H1 (cell line): ENCODE results near the gene MTMR10. TPM values are rescaled to one million over a fixed set of nuclear protein-coding genes. Genes with fewer than 3 reads are reported as not detected.

Source experiments
- CTBP2 ChIP-seq: IDR thresholded peaks from 2 replicates; pipeline ENCODE4 v1.7.0; 2011; ENCODE audit warnings: borderline replicate concordance, mild to moderate bottlenecking, moderate library complexity, mixed read lengths, low read length; ENCODE audit not compliant: insufficient read depth, insufficient read length
- JUN ChIP-seq: IDR thresholded peaks from 2 replicates; pipeline ENCODE4 v1.6.1; 2011; ENCODE audit warnings: low read depth, mild to moderate bottlenecking, improper control_type of control experiment, low read length
- SP2 ChIP-seq: IDR thresholded peaks from 2 replicates; pipeline ENCODE4 v1.6.1; 2012; ENCODE audit warnings: mild to moderate bottlenecking, low read length, inconsistent platforms
- polyA plus RNA-seq, 7 experiments: library from polyadenylated mRNA; depleted of rRNA in 3 of 7; stranded (reverse) in 5 of 7; unstranded in 2 of 7; fragments of >200 nt in 5 of 7; fragments of 200-250 nt in 2 of 7; gene quantifications; 1 replicate in 5 of 7; 2 replicates in 1 of 7; 4 replicates in 1 of 7; pipeline versions ENCODE4 v1.2.1 to v1.2.3, GENCODE V29; 2011 to 2013; ENCODE audit warnings: missing spikeins in 2 of 7, mixed read lengths in 2 of 7
- total RNA-seq: library from RNA; stranded (reverse); fragmentation: NEBNext Ultra II Directional; extraction: Animal tissue kit (Norgen Biotek cat#: 25700); gene quantifications from 2 replicates; pipeline ENCODE4 v1.2.1, GENCODE V29; 2021
- TF ChIP-seq, protein P1 (sequence below): IDR thresholded peaks from 2 replicates; pipeline ENCODE4 v1.6.1; 2012; ENCODE audit warnings: inconsistent platforms
- TF ChIP-seq, protein P2 (sequence below), 3 experiments: IDR thresholded peaks; 1 replicate in 2 of 3; 2 replicates in 1 of 3; pipeline versions ENCODE4 v1.5.1 to v1.6.1; 2011; ENCODE audit warnings: low read length in 3 of 3, mild to moderate bottlenecking in 3 of 3, inconsistent platforms in 2 of 3, low read depth in 1 of 3, moderate library complexity in 1 of 3; ENCODE audit not compliant: insufficient read depth in 1 of 3; ENCODE audit errors: control extremely low read depth in 1 of 3

MTMR10 gene
- total and polyA plus RNA-seq, 2 of the 8 experiments (the other 6 are each of a cell fraction or from before 2014, with no cell fraction given) = 3.8 to 13.1 TPM

DNA sequence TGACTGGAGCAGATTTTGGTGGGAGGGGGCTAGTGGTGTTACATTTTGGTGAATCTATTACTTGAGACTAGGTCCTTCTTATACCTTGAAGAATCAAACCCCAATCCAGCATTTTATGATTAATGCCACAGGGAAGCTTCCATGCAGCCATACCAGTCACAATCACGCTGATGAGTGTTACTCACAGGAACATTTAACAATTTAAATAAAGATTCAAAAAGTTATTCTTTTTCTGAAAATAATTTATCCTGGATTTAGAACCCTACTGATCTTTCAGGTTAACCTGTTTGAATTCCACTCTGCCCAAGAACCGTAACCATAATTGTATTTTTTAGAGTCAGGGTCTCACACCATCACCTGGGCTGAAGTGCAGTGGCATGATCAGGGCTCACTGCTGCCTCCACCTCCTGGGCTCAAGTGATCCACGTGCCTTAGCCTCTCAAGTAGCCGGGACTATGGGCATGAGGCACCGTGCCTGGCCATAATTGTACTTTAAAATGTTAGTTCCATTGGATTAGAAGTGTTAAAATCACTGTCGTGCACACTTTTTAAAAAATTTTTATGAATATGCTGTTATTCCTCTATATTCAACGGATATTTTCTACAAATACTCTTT lies 929 bp upstream of the MTMR10 start (continued):
- TF ChIP-seq, protein P1, sequence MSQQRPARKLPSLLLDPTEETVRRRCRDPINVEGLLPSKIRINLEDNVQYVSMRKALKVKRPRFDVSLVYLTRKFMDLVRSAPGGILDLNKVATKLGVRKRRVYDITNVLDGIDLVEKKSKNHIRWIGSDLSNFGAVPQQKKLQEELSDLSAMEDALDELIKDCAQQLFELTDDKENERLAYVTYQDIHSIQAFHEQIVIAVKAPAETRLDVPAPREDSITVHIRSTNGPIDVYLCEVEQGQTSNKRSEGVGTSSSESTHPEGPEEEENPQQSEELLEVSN = peak; percentile 32; the same call in 1 of the 2 replicates
- TF ChIP-seq JUN = no peak
- TF ChIP-seq, protein P2, sequence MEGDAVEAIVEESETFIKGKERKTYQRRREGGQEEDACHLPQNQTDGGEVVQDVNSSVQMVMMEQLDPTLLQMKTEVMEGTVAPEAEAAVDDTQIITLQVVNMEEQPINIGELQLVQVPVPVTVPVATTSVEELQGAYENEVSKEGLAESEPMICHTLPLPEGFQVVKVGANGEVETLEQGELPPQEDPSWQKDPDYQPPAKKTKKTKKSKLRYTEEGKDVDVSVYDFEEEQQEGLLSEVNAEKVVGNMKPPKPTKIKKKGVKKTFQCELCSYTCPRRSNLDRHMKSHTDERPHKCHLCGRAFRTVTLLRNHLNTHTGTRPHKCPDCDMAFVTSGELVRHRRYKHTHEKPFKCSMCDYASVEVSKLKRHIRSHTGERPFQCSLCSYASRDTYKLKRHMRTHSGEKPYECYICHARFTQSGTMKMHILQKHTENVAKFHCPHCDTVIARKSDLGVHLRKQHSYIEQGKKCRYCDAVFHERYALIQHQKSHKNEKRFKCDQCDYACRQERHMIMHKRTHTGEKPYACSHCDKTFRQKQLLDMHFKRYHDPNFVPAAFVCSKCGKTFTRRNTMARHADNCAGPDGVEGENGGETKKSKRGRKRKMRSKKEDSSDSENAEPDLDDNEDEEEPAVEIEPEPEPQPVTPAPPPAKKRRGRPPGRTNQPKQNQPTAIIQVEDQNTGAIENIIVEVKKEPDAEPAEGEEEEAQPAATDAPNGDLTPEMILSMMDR (IDR thresholded peaks at IDR 0.05; ENCODE audit: control extremely low read depth in 1 of 3, insufficient read depth in 1 of 3, low read depth in 1 of 3, low read length in 3 of 3) = peak in 1 of 3 experiments; percentile 3; a peak in 1 of 4 replicates
- no peak for TF ChIP-seq CTBP2
- no peak for TF ChIP-seq SP2
